Measurements from ENCODE around the gene CCR5AS.

DNA sequence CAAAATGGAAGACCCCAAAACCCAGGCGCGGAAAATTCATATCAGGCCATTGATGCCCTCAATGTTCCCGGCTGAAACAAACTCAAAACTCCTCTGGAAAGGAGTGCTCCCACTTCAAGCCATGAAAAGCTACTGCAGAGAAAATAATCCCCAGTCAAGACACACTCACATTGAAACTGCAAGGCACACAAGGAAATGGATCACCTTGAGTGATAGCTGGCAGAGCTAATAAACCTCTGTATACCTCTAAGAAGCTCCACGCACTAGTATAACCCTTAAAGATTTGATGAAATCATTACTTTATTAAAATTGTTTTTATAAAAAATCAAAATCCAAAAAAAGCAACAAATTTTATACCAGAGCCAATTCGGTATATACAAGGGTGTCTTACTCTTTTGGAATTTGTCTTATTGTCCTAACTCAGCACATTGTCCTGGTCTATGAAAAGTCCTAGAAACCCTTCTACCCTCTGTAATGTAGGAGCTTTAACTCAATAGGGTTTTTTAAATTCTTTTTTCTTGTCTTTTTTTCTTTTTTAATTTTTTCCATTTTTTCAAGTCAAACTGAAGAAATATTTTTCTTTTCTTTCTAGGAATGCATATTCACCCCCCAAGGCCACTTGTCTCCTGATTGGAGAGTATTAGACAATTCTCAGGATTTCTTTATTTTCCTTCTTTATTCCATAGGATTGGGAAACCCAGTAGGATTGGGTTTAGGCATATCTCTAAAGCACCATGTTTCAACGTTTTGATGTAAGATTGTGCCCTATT is 8.5 kb downstream of the CCR5AS start:
- TF ChIP-seq, protein P1, sequence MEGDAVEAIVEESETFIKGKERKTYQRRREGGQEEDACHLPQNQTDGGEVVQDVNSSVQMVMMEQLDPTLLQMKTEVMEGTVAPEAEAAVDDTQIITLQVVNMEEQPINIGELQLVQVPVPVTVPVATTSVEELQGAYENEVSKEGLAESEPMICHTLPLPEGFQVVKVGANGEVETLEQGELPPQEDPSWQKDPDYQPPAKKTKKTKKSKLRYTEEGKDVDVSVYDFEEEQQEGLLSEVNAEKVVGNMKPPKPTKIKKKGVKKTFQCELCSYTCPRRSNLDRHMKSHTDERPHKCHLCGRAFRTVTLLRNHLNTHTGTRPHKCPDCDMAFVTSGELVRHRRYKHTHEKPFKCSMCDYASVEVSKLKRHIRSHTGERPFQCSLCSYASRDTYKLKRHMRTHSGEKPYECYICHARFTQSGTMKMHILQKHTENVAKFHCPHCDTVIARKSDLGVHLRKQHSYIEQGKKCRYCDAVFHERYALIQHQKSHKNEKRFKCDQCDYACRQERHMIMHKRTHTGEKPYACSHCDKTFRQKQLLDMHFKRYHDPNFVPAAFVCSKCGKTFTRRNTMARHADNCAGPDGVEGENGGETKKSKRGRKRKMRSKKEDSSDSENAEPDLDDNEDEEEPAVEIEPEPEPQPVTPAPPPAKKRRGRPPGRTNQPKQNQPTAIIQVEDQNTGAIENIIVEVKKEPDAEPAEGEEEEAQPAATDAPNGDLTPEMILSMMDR (IDR thresholded peaks at IDR 0.05): no peak
- TF ChIP-seq POLR2A (IDR thresholded peaks at IDR 0.05) (no peak), POLR2AphosphoS5 (IDR thresholded peaks at IDR 0.05) (no peak)
